GM08714 (cell line): Measurements from ENCODE around the gene GUCA1A.
A peak's percentile ranks its signal among the peaks of the same experiment; 100 is the strongest.
"Not testable (repeated sequence)": the region's sequence is repeated elsewhere in the genome, so short reads cannot be mapped to it uniquely, and the experiment has no call there.

ENCODE experiments used
- H3K4me3 ChIP-seq: fragments of 200-500 bp; sonication (Bioruptor generic); 2 replicates; pipeline ENCODE4 v1.5.1; 2014; ENCODE audit warnings: mild to moderate bottlenecking, low read length, inconsistent platforms
- ZNF274 ChIP-seq: IDR thresholded peaks from 2 replicates; pipeline ENCODE4 v1.6.1; 2012; ENCODE audit warnings: mild to moderate bottlenecking, low read depth, low read length

The GUCA1A gene

GRCh38 chr6:42203183-42203582 lies 30.0 kb downstream of the GUCA1A start:
- H3K4me3 ChIP-seq = no peak overlapping the region
- no peak for TF ChIP-seq ZNF274

GRCh38 chr6:42204768-42205282 lies 31.7 kb downstream of the GUCA1A start:
- no peak for TF ChIP-seq ZNF274
- no peak overlapping the region for H3K4me3 ChIP-seq

DNA sequence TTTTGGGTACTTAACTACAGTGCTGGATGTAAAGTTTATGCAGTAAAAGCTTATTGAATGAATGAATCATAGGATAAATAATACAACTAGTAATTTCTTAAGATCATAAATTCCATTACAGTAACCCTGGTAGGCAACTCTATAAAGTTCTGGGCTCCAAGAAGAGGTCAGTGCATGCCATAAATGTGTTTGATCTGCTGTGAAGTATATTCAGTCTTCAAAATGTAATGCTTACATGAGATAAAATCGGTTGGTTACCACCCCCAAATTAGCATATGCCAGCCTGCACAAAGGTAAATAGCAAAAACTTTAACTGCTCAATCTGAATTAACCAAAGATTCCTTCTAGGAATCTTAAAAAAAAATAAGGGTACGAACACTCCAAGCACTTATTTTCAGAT lies 34.4 kb downstream of the GUCA1A start:
- not testable (repeated sequence) for H3K4me3 ChIP-seq

- no peak for TF ChIP-seq ZNF274
- no peak overlapping the region for H3K4me3 ChIP-seq
Observed at GRCh38 chr6:42210551-42210950, 37.4 kb downstream of the GUCA1A start.

- H3K4me3 ChIP-seq = peak overlapping the region; percentile 17; the same call in 1 of the 2 replicates
- TF ChIP-seq ZNF274 = no peak
Observed at GRCh38 chr6:42211726-42212125, 38.6 kb downstream of the GUCA1A start.

DNA sequence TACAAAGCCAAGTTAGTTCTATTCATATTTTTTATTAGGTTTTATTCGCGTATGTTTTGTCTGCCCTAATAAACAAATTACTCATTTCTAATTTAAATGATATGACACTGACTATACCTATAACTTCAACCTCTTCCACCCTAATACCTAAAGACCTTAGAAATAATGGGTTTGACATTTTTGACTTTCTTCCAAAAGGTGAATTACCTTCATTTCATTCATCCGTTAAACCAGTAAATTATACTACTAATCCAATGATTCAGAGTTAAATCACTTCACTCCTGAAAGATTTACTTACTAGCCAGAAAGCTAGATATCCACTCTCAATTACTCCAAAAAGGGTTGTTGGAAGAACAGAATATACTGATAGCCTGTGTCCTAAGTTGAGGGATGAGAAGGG lies 39.3 kb downstream of the GUCA1A start:
- no peak overlapping the region; the same call in 1 of the 2 replicates for H3K4me3 ChIP-seq
- TF ChIP-seq ZNF274 = no peak

GRCh38 chr6:42216495-42216894 lies 43.3 kb downstream of the GUCA1A start:
- H3K4me3 ChIP-seq = peak overlapping the region; percentile 99

DNA sequence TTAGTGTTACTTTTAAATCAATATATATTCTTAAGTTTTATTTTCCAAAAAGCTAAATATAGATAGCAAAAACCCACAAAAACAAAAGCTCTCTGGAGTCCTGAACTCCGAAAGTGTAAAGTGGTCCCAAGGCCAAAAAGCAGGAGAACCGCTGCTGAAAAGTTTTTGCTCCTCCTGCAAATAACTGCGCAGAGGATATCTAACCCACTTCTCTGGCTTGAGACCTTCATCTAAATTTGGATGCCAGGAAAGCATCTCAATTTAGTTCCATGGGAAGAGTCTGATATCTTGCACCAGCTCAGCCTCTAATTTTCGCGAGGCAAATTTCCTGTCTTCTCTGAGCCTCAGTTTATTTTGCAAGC lies 44.0 kb downstream of the GUCA1A start:
- peak overlapping the region; percentile 99 for H3K4me3 ChIP-seq
- no peak for TF ChIP-seq ZNF274

GRCh38 chr6:42217519-42218367 lies 44.6 kb downstream of the GUCA1A start, which contains the start of gene MRPS10:
Gene MRPS10, minus strand, starts transcription at chr6:42217861. Its CDS starts 12 bp downstream, at chr6:42217849.
- TF ChIP-seq ZNF274 = no peak
- peak within 1 kb of the TSS; percentile 99 for H3K4me3 ChIP-seq

DNA sequence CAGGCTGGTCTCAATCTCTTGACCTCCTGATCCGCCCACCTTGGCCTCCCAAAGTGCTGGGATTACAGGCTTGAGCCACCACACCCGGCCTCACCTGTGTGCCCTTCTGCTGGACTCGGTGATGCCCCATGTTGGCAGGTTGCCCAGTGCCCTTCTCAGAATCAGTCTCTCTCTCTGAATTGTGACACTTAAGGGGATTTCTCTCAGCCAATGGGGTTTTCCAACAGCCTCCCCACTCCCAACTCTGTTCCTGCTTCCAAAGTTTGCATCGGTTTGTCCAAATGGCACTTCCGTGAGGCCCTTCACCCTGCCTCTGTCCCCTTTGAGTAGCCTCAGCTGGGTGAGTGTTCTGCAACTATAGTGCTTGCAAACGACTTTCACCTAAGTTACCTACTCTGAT lies 47.6 kb downstream of the GUCA1A start:
- TF ChIP-seq ZNF274 = no peak
- no peak overlapping the region for H3K4me3 ChIP-seq

DNA sequence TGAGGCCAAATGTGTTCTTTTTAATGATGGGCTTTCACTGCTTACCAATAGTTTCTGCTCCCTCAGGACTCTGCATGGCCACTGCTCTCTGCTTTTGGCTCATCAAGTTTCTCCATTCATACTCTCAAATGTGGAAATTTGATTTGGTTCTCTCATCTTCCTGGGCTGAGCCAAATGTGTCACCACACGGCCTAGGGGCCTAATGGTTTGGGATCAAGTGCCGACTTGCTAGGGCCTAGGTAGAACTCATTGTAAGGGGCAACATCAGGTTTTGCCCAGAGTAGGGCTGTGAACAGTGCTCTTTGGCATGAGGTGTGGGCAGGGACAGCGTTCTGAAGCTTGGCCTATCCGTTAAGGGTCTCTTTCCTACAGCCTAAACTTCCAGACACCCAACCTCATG lies 48.4 kb downstream of the GUCA1A start:
- TF ChIP-seq ZNF274 = no peak

GRCh38 chr6:42222448-42222847 lies 49.3 kb downstream of the GUCA1A start:
- TF ChIP-seq ZNF274 = no peak
- no peak overlapping the region for H3K4me3 ChIP-seq

More for the DNA sequence above, 48.4 kb downstream of the GUCA1A start:
- H3K4me3 ChIP-seq = no peak overlapping the region

- no peak for TF ChIP-seq ZNF274
- no peak overlapping the region for H3K4me3 ChIP-seq
Observed at GRCh38 chr6:42224222-42225028, 51.3 kb downstream of the GUCA1A start.

DNA sequence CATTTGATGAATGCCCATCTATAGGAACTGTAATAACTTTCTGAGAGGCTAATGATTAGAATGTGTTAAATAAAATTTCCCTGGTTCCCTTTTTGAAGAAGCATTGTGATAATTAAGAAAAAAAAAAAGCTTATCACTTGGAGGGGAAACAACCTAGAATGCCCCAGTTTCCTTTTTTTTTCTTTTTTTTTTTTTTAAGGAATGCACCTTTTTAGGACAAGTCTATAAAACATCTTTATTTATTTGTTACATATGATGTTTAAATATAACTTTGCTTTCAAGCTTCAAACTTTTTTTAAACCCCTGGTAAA lies 51.8 kb downstream of the GUCA1A start:
- no peak for TF ChIP-seq ZNF274

GRCh38 chr6:42225419-42225818 lies 52.3 kb downstream of the GUCA1A start:
- no peak for TF ChIP-seq ZNF274
- H3K4me3 ChIP-seq = no peak overlapping the region

More for the DNA sequence above, 51.8 kb downstream of the GUCA1A start:
- no peak overlapping the region for H3K4me3 ChIP-seq
